ENCODE results near the gene TSPAN3.

TSPAN3 gene

DNA sequence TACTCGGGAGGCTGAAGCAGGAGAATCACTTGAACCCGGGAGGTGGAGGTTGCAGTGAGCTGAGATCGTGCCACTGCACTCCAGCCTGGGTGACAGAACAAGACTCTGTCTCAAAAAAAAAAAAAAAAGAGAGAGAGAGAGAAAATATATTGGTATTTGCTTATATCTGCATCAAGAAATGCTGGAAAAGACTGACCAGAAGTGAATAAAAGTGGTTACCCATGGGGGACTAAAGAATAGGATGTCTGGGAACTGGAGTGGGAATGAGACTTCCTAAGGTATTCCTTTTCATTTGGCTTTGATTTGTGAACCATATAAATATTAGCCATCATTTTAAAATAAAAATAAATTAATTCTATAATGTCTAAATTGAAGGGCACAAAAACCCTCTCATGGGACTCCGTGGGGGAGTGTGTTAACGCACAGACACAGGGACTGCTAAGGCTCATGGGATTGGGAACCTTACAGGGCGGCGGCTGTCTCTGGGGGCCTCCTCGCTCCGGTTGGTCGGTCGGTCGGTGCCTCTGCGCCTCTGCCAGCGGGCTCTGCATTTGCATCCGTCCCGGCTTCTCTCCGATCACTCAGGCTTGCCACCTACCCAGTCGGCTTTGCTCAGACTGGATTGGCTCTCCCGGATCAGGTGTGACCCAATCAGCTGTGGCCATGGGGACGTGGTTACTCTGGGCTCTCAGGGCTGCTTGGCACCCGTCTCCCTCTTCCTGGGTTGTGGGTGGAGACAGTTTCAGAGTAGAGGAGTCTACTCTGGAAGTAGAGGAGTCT lies 12.7 kb upstream of the TSPAN3 start:
- peak; percentile 53 for DNase-seq

DNA sequence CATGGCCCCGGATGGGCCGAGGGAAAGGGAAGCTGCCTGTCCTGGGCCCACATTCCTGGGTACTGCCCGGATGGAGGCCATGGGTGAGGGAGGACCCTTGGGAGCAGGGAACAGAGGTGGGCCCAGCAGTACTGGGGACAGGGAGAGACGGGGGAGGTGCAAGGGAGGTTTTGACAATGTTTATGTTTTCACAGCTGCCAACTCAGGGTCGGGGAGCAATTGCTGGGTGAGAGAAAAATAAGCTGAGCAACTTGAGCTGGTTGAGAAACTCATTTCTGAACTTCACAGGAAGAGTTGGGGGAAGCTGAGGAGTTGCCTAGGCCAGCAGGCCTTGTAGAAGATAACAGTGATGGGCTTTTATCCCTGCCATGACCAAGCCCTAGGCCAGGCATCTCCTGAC lies 11.1 kb upstream of the TSPAN3 start:
- no peak for DNase-seq

DNA sequence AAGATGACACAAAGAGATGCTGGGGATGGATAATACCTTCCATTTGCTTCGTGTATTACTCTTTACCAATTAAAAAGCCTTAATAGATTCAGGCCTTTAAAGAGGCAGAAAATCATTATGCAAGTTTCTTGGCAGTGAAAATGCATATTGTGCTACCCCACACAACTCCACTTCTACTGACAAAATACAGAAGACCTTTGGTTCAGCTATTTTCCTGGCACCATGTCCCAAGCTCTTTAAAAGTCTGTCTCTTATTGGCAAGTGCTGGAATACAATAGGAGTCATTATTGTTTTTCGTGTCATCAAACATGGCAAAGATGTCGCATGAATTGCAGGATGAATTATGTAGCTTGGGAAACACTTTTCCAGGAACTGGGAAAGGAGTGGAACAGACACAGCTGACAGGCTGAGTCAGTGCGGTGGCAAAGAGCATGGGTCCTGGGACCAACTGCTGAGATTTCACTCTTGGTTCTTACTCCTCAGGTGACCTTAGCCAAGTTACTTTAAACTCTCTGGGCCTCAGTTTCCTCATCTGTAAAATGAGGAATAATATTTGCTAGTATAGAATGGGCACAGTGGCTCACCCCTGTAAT lies 5.5 kb upstream of the TSPAN3 start:
- no peak for DNase-seq

DNA sequence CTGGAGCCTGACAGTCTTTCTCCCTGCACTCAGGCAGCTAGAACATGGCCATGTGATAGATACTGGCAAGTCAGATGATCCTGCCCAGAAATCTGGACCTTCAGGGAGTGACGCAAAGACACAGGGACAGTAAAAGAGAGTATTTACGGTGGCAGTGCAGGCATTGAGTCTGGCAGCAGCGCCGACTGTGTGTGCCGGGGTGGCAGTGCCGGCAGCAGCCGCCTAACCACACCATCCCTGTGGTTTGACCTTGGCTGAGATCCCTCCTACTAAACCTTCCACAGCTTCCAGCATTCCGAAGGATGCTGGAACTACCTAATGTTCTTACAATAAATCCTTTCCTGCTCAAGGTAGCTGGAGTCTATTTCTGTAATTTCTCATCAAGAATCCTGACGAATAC lies 4.6 kb upstream of the TSPAN3 start:
- DNase-seq = no peak

DNA sequence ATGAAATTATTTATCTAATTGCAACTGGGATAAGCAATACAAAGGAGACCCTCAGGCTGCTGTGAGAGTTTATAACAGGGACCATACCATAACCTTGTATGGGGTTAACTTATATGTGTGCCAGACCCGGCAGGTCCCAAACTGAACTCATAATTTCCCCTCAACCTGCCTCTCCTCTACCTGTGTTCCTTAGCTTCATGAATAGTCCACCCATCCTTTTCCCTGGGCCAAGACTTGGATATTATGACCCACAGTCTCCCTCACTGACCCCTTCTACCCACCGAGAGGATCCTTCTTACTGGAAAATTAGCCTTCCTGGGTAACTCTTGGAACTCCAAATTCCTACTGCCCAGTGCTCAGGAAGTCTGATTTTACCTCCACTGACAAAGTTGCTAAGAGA lies 3.4 kb upstream of the TSPAN3 start:
- no peak for DNase-seq

DNA sequence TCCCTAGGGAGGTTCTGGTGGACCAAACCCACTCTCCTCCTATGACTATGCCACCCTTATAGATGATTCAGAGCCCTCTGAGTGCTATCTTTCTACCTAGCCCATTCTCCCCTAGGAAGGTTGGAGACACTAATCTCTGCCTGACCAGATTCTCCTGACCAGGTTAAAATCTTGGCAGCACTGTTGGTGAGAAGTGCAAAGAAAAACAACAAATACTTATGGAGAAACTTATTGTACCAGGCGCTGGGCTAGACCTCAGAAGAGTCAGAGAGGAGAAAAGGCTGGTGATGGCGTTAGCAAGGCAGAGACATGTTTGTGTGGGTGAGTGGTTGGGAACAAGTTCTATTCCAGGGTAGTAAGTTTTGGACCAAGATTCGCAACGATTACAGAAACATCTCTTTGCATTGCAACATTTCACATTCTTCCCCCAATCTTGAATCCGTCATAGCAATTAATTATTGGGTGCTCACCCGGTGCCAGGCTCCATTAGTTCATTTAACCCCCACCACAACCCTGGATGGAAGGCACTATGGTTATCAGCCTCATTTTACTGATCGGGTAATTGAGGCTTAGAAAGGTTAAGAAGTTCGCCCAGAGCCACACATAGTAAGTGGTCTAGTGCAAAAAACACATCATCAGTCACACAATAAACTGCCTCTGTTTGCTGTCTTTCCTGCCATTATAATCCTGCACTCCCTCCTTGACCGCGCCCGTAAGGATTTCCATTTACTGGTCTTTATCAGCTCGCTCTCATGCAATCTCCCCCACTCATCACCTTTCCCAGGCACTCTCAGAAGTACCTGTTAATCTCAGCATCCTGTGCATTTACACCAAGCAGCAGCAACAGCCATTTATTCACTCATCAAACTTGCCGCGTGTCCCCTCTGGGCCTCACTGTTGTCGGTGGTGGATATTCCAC lies 655 bp upstream of the TSPAN3 start:
- DNase-seq = no peak

DNA sequence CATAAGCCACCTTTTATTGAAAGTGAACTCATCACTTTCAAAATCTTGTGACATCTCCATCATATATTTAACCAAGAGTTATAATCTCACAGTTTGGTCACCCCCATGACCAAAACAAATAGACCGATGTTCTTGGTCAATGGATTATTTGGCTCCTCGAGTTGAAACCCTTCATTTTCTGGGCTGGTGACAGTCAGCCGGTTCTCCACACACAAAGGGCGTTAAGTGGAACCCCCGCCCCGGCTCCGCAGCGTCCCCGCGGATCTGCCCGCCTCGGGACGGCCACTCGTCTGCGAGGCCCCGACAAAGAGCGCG lies 772 bp downstream of the TSPAN3 start:
- DNase-seq = no peak

DNA sequence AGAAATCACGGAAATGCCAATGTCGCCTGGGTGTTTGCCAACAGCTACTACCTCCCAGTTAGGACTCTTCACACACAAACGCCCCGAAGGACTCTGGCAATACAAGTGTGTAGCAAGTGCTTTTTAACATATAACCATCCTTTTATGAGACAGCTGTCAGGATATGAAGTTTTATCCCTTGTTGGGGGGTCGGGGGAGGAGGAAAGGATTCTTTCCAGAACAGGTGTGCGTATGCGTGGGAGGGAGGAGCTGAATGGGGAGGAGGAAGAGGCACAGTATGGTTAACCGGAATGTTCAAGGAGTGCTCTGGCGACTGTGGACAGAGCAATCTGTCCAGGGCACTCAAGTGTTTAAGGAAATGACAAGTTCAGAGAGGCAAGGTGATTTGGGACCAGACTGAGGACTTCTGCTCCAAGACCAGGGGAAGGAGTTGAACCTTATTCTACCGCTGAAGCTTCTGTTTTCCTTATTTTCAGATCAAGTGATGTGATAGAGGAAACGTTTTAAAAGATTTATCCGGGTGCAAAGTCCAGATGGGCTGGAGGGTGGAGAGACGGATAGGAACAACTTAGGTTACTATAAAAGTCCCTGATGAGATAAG lies 1.3 kb downstream of the TSPAN3 start:
- no peak for DNase-seq

DNA sequence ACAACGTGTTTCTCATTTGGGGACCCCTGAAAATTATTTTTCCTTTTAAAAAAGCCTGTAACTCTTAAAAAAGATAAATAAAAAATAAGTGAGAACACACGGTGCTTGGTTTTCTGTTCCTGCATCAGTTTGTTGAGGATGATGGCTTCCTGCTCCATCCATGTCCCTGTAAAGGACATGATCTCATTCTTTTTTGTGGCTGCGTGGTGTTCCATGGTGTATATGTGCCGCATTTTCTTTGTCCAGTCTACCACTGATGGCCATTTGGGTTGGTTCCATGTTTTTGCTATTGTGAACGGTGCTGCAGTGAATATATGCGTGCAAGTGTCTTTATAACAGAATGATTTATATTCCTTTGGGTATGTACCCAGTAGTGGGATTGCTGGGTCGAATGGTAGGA lies 2.3 kb downstream of the TSPAN3 start:
- no peak for DNase-seq

DNA sequence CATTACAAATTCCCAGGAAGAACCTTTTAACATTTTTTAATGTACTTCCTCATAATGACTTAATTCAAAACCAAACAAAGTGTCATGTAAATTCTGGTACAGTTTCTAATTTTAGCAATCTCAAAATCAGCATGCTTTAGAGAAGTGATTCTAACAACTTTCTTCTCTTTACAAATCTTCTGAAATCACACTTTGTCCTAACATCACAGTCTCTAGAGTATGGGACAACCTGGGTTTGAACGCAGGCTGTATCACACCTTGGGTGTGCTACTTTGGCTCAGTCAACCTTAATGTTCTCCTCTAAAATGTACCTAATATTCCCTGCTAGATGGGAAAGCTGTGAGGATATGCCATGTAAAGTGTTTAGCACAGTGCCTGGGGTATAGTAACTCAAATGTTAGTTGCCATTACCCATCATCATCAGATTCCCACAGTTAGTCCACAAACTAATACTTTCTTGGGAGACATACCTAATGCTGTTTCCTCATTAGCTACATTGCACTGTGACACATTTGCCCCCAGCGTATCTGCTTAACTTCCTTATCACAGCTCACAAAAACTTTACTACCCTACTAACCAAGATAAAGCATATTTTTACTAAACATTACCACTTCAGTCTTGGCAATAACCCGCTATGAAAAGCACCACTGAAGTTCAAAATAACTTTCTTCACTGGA lies 3.1 kb downstream of the TSPAN3 start:
- no peak for DNase-seq

DNA sequence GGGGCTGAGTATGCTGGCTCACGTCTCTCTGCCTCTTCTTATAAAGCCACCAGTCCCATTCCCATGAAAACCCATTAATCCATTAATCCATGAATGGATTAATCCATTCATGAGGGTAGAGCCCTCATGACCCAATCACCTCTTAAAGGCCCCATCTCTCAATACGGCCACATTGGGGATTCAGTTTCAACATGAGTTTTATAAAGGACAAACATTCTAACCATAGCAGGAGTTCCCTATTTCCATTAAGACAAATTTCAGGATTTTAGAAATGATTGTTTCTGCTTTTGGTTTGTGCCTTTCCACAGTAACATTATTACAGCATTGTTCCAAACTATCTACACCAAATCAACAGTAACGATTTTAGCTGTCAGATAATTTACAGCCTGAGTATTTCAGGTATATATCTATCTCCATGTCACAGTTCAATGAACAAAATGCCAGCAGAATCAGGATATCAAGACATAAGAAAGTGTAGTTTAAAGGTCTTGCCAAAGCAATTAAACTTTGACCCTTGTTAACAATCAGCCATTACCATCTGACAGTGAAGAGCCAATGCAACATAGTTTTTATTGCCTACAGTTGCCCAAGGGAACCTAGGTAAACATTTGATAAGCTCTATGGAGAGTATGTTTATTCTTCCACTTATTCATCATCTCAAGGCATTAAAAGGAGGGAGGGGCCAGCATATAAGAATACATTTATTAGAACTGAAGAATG lies 3.8 kb downstream of the TSPAN3 start:
- DNase-seq = no peak

DNA sequence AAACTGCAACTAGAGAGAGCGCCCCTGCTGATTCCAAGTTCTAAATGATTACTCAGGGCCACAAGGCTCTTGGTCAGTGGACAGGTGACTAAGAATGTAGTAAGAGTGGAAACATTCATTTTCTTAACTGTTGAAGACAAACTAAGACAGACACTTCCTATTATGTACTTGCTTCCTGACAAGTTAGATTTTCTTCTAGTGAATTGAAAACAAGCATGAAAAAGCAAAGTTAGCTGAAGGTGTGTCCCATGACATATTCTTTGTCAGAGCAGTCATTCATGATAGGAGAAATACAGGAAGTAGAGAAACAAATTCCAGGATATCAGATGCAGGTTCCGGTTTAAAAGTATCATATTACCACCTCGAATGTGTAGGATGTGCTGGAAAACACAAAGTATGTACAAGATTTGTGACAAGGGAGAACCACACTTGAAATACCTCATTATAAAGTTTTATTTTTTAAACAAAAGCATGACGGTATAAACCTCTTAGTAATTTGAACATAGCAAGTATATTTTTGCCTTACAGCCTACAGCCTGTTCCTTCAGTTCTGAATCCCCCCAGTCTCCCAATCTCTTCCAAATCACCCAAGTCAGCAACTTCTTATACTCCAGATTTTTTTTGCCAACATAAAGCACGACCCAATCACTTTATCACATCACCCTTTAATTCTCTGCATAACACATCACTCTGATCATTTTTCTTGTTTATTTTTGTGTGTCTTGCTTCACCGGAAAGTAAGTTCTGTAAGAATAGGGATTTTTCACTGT lies 6.2 kb downstream of the TSPAN3 start:
- no peak for DNase-seq

DNA sequence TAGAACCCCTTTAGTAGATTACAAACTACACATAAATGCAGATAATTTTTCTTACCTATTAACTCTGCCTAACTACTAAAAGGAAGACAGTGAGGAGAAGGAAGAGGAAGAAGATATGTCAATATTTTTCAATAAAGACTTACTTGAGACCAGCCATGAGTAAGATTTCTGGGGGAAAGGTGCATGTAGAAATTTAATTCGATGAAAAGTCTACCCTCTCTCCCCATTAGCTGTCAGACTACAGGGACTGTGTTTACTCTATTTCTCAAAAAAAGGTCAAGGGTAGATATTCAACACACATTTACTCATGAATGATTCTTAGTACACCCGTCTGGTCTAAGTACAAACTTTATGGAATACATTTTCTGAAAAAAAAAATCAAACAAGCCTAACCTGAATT lies 6.8 kb downstream of the TSPAN3 start:
- no peak for DNase-seq

DNA sequence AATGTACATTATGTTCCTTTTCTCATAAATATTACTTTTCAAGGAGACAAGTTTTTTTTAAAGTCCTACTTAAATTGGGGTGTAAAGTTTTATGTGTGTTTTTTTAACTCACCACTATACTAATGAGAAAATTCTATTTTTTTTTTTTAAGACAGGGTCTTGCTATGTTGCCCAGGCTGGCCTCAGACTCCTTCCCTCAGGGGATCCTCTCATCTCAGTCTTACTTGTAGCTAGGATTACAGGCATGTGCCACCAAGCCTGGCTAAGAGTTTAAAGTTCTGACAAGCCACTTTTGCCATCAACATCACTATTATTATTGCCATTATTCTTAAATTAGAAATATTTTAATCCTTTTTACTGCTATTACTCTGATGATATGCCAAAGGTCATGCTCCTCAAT lies 7.7 kb downstream of the TSPAN3 start:
- no peak for DNase-seq

DNA sequence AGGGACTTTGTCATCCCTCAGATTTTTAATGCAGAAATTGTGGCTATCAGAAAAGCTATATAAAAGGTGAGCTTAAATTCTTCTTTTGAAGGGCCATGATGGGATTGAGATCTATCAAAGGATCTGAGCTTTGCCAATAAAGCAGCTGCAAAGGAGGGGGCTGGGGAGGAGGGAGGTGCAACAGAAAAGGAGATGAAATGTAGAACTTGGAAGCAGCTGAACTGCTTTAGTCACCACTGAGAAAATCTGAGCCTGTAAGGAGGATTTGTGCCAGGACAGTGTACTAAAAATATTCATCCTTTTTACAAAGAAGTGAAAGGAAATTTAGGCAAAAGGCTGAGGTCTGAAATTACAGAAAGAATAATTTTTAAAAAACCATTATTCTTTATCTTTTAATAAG lies 10.4 kb downstream of the TSPAN3 start:
- DNase-seq = no peak

DNA sequence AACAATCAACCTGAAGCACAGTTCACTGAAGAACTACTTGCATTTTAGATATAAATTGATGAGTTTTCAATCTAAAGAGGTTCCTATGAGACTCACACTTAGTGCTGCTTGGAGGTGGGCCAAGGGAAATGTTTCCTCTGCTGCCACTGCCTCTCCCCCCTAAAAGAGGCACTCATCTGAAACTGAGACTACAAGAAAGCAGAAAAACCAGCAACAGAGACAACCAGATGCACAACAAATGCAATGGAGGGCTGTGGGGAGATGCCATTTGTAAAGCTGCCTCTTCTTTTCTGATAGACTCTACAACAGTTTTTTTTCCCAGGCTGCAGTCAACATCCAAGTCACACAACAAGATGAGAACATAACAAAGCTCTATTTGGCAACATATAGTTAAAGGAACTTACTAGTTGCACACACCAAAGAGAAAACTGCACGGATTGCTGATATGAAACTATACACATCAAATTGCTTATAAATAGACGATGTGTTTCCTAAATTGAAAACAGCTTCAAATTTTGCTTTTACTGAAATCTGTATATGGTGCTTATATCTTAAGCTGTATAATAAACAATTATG lies 11.0 kb downstream of the TSPAN3 start:
- DNase-seq = no peak

DNA sequence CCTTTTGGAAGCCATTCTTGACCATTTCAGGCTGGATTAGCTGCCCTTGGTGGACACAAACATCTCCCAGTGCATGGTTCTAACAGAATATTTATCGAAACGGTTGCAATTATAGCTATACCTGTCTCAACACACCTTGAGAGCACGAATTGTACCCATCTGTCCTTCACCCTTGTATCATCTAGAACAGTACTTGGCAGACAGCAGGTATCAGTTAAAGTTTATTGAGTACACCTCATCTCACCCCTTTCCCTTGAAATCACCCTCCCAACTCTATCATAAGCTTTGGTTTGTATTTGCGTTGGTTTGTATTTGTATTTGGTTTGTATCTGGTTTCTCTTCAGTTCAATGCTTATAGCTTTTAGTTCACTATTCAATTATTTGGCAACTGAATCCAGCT lies 12.4 kb downstream of the TSPAN3 start:
- no peak for DNase-seq

DNA sequence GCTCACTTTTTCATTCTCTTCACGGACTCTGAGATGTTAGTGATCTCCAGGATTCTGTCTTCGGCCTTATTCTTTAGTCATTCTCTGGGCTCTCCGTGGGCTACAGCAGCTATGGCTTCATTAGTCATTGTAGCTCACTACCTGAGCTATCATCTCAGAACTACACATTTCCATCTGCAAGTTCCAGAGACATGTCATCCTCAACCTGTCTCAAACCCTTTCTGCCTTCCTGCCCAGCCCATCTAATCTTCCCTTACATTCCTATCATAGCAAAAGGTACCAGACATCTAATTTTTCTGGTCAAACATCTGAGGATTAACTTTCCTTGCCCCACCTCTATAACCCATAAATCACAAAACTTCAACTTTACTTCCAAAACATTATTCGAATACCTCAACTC lies 13.2 kb downstream of the TSPAN3 start:
- no peak for DNase-seq

DNA sequence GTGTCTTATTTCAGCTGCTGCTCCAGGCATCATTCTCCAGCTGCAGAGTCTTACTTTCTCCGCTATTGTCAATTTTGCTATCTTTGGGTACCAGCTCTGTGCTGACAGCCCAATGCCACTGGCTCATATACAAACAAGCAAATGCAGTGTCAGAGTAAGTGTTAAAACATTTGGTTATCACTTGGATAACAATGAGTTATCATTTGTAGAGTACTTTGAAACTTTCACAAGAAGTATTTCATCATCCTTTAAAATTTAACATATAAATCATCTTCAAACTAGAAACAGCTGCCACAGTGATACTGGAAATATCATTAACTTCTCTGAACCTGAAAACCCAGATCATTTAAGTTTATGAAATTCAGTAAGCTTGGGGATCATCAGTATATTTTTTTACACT lies 13.8 kb downstream of the TSPAN3 start:
- DNase-seq = no peak

DNA sequence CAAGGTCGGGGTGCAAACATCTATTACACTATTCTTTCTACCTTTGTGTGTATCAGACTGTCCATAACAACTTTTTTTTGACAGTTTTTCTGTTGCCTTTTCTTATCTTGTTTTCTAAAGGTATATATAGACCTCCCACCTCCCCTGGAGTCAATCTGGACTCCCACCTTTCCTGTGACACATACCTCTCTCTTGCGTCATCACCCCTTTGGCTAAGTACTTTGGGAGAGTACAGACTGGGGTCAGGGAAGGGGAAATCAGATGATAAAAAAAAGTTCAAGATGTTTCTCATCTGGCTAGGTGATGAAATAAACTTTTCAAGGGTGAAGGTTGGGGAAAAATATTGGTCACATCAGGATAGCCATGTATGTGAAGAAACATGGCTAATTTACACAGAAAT lies 17.2 kb downstream of the TSPAN3 start:
- no peak for DNase-seq

DNA sequence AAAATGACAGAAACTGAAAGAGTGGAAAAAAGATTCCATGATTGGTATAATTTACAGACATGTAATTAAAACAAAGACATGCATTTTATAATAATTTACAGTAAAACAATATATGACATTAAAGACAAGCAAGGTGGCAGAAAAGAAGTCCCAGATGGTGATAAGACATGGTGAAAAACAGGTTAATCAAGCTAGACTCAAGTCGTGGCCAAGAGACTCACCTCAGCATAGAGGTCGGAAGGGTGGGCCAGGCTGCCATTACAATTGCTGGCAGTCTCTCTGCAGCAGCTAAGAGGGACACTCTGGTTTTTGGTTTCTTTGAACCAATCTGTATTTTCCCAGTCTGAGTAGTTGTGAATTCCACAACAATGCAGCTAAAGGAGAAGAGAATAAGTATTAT lies 18.4 kb downstream of the TSPAN3 start:
- no peak for DNase-seq
